Naive thymus-derived CD4-positive, alpha-beta T cell (primary cell): Measurements from ENCODE around the gene IMPACT. TPM values are rescaled to one million over a fixed set of nuclear protein-coding genes. Genes with fewer than 3 reads are reported as not detected.

ENCODE experiments used
- ATAC-seq: fragments of 150-1000 bp; cut with Tn5 transposase; 2 replicates; pipeline ENCODE4 v1.10.0; 2021; ENCODE audit warnings: mild to moderate bottlenecking, moderate library complexity
- CTCF ChIA-PET: fragments of 350-600 bp; sonication (Branson Sonifier 250); formaldehyde crosslinking; loops from one replicate; lab custom pipeline; 2021; ENCODE audit warnings: antibody characterized with exemption; lab: Charles Lee
- POLR2A ChIA-PET: fragments of 350-600 bp; sonication (Branson Sonifier 250); formaldehyde crosslinking; loops from one replicate; lab custom pipeline; 2021; ENCODE audit warnings: antibody characterized with exemption, inconsistent platforms; lab: Charles Lee
- DNase-seq, 9 donors: peaks; one replicate each; pipeline versions ENCODE4 v3.0.0 to v3.0.0-alpha.2; 2020 to 2022; ENCODE audit warnings: mixed read lengths in 1 of 9
- H3K27ac ChIP-seq: one replicate; pipeline ENCODE4 v1.7.0; 2013; ENCODE audit warnings: mild to moderate bottlenecking, low read depth, low read length, moderate library complexity
- H3K27me3 ChIP-seq, 2 donors: one replicate each; pipeline ENCODE4 v1.7.0; 2013; ENCODE audit warnings: low read length in 2 of 2, mild to moderate bottlenecking in 2 of 2, moderate library complexity in 2 of 2; ENCODE audit not compliant: control insufficient read depth in 2 of 2, insufficient read depth in 2 of 2
- H3K36me3 ChIP-seq, 3 experiments: 1 replicate in 2 of 3; 2 replicates in 1 of 3; pipeline ENCODE4 v1.7.0; 2013; ENCODE audit warnings: low read length in 3 of 3, mild to moderate bottlenecking in 3 of 3, moderate library complexity in 1 of 3; ENCODE audit not compliant: insufficient read depth in 3 of 3, control insufficient read depth in 2 of 3
- H3K4me1 ChIP-seq, 2 donors: one replicate each; pipeline ENCODE4 v1.7.0; 2013; ENCODE audit warnings: low read length in 2 of 2, mild to moderate bottlenecking in 2 of 2, moderate library complexity in 1 of 2; ENCODE audit not compliant: control insufficient read depth in 2 of 2, insufficient read depth in 2 of 2
- H3K4me3 ChIP-seq: 2 replicates; pipeline ENCODE4 v1.7.0; 2013; ENCODE audit warnings: mild to moderate bottlenecking, low read length
- H3K9me3 ChIP-seq, 3 experiments: 1 replicate in 2 of 3; 2 replicates in 1 of 3; pipeline ENCODE4 v1.7.0; 2013; ENCODE audit warnings: low read length in 3 of 3; ENCODE audit not compliant: control insufficient read depth in 2 of 3
- H3K27ac Mint-ChIP-seq, 9 donors: one replicate each; pipeline ENCODE4 v1.8.0; 2020 to 2022; ENCODE audit warnings: mixed read lengths in 9 of 9, mild to moderate bottlenecking in 8 of 9, moderate library complexity in 5 of 9, inconsistent platforms in 2 of 9
- H3K27me3 Mint-ChIP-seq, 5 donors: one replicate each; pipeline ENCODE4 v1.8.0; 2021 to 2022; ENCODE audit warnings: mixed read lengths in 5 of 5, mild to moderate bottlenecking in 1 of 5
- H3K36me3 Mint-ChIP-seq, 5 donors: one replicate each; pipeline ENCODE4 v1.8.0; 2020 to 2022; ENCODE audit warnings: mixed read lengths in 5 of 5, mild to moderate bottlenecking in 3 of 5, inconsistent platforms in 1 of 5
- H3K4me1 Mint-ChIP-seq, 7 donors: one replicate each; pipeline ENCODE4 v1.8.0; 2020 to 2022; ENCODE audit warnings: mixed read lengths in 7 of 7, mild to moderate bottlenecking in 3 of 7, inconsistent platforms in 1 of 7
- H3K4me3 Mint-ChIP-seq, 10 donors: one replicate each; pipeline ENCODE4 v1.8.0; 2020 to 2022; ENCODE audit warnings: mild to moderate bottlenecking in 10 of 10, mixed read lengths in 10 of 10, moderate library complexity in 6 of 10, inconsistent platforms in 2 of 10
- H3K9me3 Mint-ChIP-seq, 11 donors: one replicate each; pipeline ENCODE4 v1.8.0; 2020 to 2022; ENCODE audit warnings: mixed read lengths in 11 of 11, mild to moderate bottlenecking in 4 of 11, inconsistent platforms in 1 of 11, moderate library complexity in 1 of 11
- intact Hi-C, 2 donors: fragments of 100-400 bp; cut with micrococcal nuclease; formaldehyde crosslinking; loops; one replicate each; pipeline ENCODE4 v1.15.1; 2023
- polyA plus RNA-seq, 2 donors: library from polyadenylated mRNA; unstranded; fragments of 300-500 nt; fragmentation: Illumina TruSeq; gene quantifications; one replicate each; pipeline ENCODE4 v1.2.3, GENCODE V29; 2021
- total RNA-seq, 6 experiments: library from RNA in 5 of 6; stranded (reverse) in 5 of 6; gene quantifications; 1 replicate in 5 of 6; 2 replicates in 1 of 6; pipeline ENCODE4 v1.2.3 and lab custom pipeline; 2021 to 2026

Gene IMPACT
- total and polyA plus RNA-seq, 7 experiments from 2014 or later = 7.8 to 21.1 (median 15.5) TPM

DNA sequence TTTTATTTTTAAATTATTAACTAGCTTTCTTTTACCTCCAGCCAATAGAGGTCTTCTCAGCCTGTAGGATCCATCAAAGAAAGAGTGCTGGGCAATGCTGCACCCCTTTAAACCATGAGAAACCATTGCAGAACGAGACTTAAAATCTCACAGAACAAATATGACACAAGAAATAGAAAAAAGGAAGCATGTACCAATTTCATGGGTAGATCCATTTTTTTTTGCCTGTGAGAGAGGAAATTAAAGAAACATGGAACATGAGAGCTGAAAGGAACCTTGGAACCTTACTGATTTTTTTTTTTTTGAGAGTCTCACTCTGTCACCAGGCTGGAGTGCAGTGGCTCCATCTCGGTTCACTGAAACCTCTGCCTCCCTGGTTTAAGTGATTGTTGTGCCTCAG is 47.9 kb downstream of the IMPACT start:
- no peak overlapping the region for H3K4me3 ChIP-seq
- ATAC-seq = no peak
- H3K27ac Mint-ChIP-seq = no peak overlapping the region
- intact Hi-C loops = no loop called here
- no peak for DNase-seq
- H3K9me3 ChIP-seq = no peaks in the 10 kb centered on the region
- no peak overlapping the region for H3K4me3 Mint-ChIP-seq
- CTCF ChIA-PET = no interaction called here
- peaks cover 0 to 17% (median 4%) of the 10 kb centered on the region in 7 donors for H3K4me1 Mint-ChIP-seq
- H3K4me1 ChIP-seq = peaks cover 0 to 5% of the 10 kb centered on the region in 2 donors
- no peaks in the 10 kb centered on the region for H3K27me3 ChIP-seq
- H3K27me3 Mint-ChIP-seq = peaks cover 0 to 27% (median 6%) of the 10 kb centered on the region in 5 donors
- H3K9me3 Mint-ChIP-seq = no peaks in the 10 kb centered on the region
- H3K27ac ChIP-seq = no peak overlapping the region
- no peaks in the 10 kb centered on the region for H3K36me3 ChIP-seq
- POLR2A ChIA-PET = no interaction called here
- H3K36me3 Mint-ChIP-seq = no peaks in the 10 kb centered on the region

DNA sequence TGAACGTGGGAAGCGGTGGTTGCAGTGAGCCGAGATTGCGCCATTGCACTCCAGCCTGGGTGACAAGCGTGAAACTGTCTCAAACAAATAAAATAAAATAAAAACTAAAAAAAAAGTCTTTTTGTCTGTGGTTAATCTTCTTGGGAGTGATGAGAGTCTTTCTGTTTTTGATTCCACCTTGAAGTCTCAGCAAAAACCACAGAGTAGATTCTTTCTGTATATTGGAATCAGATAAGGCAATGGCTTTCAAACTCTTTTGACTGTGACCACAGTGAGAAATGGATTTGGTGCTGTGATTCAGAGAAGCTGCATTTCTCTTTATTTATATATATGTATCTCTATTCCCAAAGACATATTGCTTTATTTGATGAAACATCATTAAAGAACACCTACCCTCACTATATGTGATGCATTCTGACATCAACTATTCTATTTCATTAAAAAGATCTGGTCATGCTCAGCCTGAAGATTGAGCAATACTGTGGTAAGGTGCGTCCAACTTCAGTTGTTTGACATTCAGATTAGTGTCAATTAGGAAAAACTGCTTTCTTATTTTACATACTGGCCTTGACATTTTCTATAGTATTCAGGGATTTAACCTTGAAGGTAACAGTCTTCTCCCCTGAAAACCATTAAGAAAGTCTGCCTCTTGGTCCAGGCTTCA is 49.6 kb downstream of the IMPACT start:
- intact Hi-C loops = no loop called here
- Histone ChIP-seq H3K36me3 (no peaks in the 10 kb centered on the region), H3K27ac (no peak overlapping the region), H3K9me3 (no peaks in the 10 kb centered on the region), H3K27me3 (no peaks in the 10 kb centered on the region), H3K4me1 (peaks cover 0 to 5% of the 10 kb centered on the region in 2 donors), H3K4me3 (no peak overlapping the region)
- ATAC-seq (peak; percentile 27), DNase-seq (peak in 2 of 9 donors; percentile 1 to 4)
- H3K4me1 Mint-ChIP-seq = peaks cover 0 to 17% (median 4%) of the 10 kb centered on the region in 7 donors
- peaks cover 0 to 4% (median 0%) of the 10 kb centered on the region in 11 donors for H3K9me3 Mint-ChIP-seq
- ChIA-PET CTCF (no interaction called here), POLR2A (no interaction called here)
- no peak overlapping the region for H3K4me3 Mint-ChIP-seq
- peaks cover 0 to 33% (median 6%) of the 10 kb centered on the region in 5 donors for H3K27me3 Mint-ChIP-seq
- H3K27ac Mint-ChIP-seq = peak overlapping the region in 1 of 9 donors; percentile 14
- peaks cover 0 to 2% (median 0%) of the 10 kb centered on the region in 5 donors for H3K36me3 Mint-ChIP-seq

GRCh38 chr18:24479371-24479770 is 52.9 kb downstream of the IMPACT start:
- DNase-seq = no peak
- ChIA-PET CTCF (interaction anchor here (0.6 kb wide), 1 partner anchor 178 kb away, joined by 3 read pairs; no protein-coding TSS in a partner anchor), POLR2A (no interaction called here)
- peaks cover 0 to 4% (median 0%) of the 10 kb centered on the region in 5 donors for H3K36me3 Mint-ChIP-seq
- H3K36me3 ChIP-seq = no peaks in the 10 kb centered on the region
- H3K9me3 ChIP-seq = no peaks in the 10 kb centered on the region
- peaks cover 3 to 29% (median 7%) of the 10 kb centered on the region in 5 donors for H3K27me3 Mint-ChIP-seq
- H3K4me3 Mint-ChIP-seq = no peak overlapping the region
- peaks cover 0 to 5% of the 10 kb centered on the region in 2 donors for H3K4me1 ChIP-seq
- H3K27ac ChIP-seq = no peak overlapping the region
- ATAC-seq = no peak
- no peak overlapping the region for H3K27ac Mint-ChIP-seq
- H3K4me1 Mint-ChIP-seq = peaks cover 0 to 11% (median 4%) of the 10 kb centered on the region in 7 donors
- no peaks in the 10 kb centered on the region for H3K27me3 ChIP-seq
- intact Hi-C loops = no loop called here
- H3K4me3 ChIP-seq = no peak overlapping the region
- H3K9me3 Mint-ChIP-seq = peaks cover 0 to 4% (median 0%) of the 10 kb centered on the region in 11 donors

DNA sequence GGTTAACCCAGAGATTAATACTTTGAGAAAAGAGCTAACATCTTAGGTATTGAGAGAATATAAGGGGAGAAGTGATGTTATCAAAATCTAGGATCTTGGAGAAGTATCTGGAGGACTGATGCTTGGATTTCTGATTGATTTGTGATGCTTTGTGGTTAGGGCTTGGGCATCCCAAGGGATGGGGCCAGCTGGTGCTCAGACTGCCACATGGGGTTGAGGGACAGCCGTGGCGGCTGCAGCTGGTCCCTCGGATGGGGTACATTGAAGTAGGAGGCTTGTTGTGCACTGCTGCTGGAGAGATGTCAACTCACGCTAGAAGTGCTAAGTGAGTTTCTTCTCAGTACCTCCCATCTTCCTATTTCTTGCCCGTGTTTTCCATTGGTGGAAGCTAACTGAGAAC is 56.4 kb downstream of the IMPACT start:
- Mint-ChIP-seq H3K36me3 (peaks cover 0 to 4% (median 0%) of the 10 kb centered on the region in 5 donors), H3K4me1 (peaks cover 0 to 4% (median 0%) of the 10 kb centered on the region in 7 donors), H3K9me3 (peaks cover 0 to 4% (median 0%) of the 10 kb centered on the region in 11 donors), H3K27me3 (peaks cover 6 to 28% (median 12%) of the 10 kb centered on the region in 5 donors), H3K4me3 (no peak overlapping the region), H3K27ac (no peak overlapping the region)
- ChIA-PET POLR2A (no interaction called here), CTCF (no interaction called here)
- intact Hi-C loops = no loop called here
- Histone ChIP-seq H3K9me3 (no peaks in the 10 kb centered on the region), H3K4me3 (no peak overlapping the region), H3K27ac (no peak overlapping the region), H3K4me1 (peaks cover 0 to 4% of the 10 kb centered on the region in 2 donors), H3K27me3 (no peaks in the 10 kb centered on the region), H3K36me3 (no peaks in the 10 kb centered on the region)
- DNase-seq (no peak), ATAC-seq (no peak)

- Histone ChIP-seq H3K27me3 (no peaks in the 10 kb centered on the region), H3K4me3 (no peak overlapping the region), H3K4me1 (peaks cover 0 to 7% of the 10 kb centered on the region in 2 donors), H3K36me3 (no peaks in the 10 kb centered on the region), H3K9me3 (no peaks in the 10 kb centered on the region), H3K27ac (no peak overlapping the region)
- ATAC-seq = no peak
- intact Hi-C loops = loop anchor here (2.0 to 5.0 kb wide), 3 partner anchors 38 to 988 kb away; no protein-coding TSS in a partner anchor
- Mint-ChIP-seq H3K36me3 (peaks cover 0 to 3% (median 0%) of the 10 kb centered on the region in 5 donors), H3K4me3 (no peak overlapping the region), H3K27me3 (peaks cover 6 to 27% (median 17%) of the 10 kb centered on the region in 5 donors), H3K4me1 (peaks cover 4 to 9% (median 4%) of the 10 kb centered on the region in 7 donors), H3K9me3 (peaks cover 0 to 1% (median 0%) of the 10 kb centered on the region in 11 donors), H3K27ac (no peak overlapping the region)
- ChIA-PET CTCF (interaction anchor here (6.9 kb wide), 1 partner anchor 125 kb away, joined by 90 read pairs; no protein-coding TSS in a partner anchor), POLR2A (no interaction called here)
- DNase-seq = no peak
Measured at GRCh38 chr18:24485681-24486080, 59.2 kb downstream of the IMPACT start.

DNA sequence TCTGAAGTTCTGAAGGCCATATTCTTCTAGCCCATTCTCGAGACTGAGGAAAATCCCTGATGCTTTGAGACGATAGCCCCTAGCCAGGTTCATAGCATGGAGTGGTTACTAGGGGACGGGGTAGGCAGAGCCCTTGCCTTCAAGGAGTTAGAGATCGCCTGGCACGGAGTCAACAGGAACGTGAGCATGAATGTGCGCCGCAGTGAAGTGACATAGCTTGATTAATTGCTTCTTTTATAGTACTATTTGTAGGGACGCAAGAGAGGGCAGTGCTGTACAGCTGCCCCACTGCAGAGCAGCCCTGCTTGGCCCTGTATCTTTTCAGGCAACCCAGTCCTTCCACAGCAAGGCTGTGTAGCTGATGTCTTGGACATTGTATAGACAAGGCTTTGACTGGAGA is 60.2 kb downstream of the IMPACT start:
- H3K4me1 Mint-ChIP-seq = peaks cover 4 to 9% (median 5%) of the 10 kb centered on the region in 7 donors
- intact Hi-C loops = loop anchor here (2.0 to 5.0 kb wide), 3 partner anchors 39 to 989 kb away; no protein-coding TSS in a partner anchor
- DNase-seq (no peak), ATAC-seq (no peak)
- H3K36me3 Mint-ChIP-seq = no peaks in the 10 kb centered on the region
- Histone ChIP-seq H3K4me3 (no peak overlapping the region), H3K9me3 (no peaks in the 10 kb centered on the region), H3K36me3 (no peaks in the 10 kb centered on the region), H3K4me1 (peaks cover 0 to 9% of the 10 kb centered on the region in 2 donors), H3K27ac (no peak overlapping the region), H3K27me3 (no peaks in the 10 kb centered on the region)
- H3K4me3 Mint-ChIP-seq = no peak overlapping the region
- H3K27me3 Mint-ChIP-seq = peaks cover 6 to 23% (median 17%) of the 10 kb centered on the region in 5 donors
- POLR2A ChIA-PET = no interaction called here
- H3K9me3 Mint-ChIP-seq = peaks cover 0 to 1% (median 0%) of the 10 kb centered on the region in 11 donors
- H3K27ac Mint-ChIP-seq = no peak overlapping the region
- CTCF ChIA-PET = interaction anchor here (1.6 to 6.9 kb wide), 3 partner anchors 28 to 240 kb away, joined by 5 to 90 read pairs (median 7); no protein-coding TSS in a partner anchor
